ENCODE measurements around the gene PLXNC1.

DNA sequence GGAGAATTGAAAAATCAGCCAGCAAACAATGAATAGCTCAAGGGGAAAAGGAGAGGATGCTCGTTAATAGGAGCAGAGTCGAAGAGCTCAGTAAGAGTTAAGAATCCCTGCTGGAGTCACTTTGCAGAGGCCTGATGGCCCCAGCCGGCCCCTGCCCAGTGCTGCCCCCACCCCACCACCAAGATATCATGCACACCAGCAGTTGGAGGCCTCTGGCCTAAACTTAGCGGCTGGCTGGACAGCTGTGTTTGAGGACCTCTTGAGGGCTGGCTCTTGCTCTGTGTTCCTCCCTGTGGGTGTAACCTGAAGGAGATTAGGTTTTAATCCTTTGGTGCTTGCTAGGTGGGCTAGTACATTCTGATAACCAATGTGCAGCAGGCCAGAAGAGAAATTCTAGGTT lies 142.0 kb downstream of the PLXNC1 start:
- TF ChIP-seq, protein P1, sequence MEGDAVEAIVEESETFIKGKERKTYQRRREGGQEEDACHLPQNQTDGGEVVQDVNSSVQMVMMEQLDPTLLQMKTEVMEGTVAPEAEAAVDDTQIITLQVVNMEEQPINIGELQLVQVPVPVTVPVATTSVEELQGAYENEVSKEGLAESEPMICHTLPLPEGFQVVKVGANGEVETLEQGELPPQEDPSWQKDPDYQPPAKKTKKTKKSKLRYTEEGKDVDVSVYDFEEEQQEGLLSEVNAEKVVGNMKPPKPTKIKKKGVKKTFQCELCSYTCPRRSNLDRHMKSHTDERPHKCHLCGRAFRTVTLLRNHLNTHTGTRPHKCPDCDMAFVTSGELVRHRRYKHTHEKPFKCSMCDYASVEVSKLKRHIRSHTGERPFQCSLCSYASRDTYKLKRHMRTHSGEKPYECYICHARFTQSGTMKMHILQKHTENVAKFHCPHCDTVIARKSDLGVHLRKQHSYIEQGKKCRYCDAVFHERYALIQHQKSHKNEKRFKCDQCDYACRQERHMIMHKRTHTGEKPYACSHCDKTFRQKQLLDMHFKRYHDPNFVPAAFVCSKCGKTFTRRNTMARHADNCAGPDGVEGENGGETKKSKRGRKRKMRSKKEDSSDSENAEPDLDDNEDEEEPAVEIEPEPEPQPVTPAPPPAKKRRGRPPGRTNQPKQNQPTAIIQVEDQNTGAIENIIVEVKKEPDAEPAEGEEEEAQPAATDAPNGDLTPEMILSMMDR (IDR thresholded peaks at IDR 0.05), result no peak
- TF ChIP-seq POLR2A (IDR thresholded peaks at IDR 0.05), result no peak
- TF ChIP-seq EP300 (IDR thresholded peaks at IDR 0.05), result no peak

All from upper lobe of left lung (tissue), 4 donors.